Tibial nerve (tissue), 4 donors: Measurements from ENCODE around the gene CIAO2B. TPM values are rescaled to one million over a fixed set of nuclear protein-coding genes. Genes with fewer than 3 reads are reported as not detected.

Source experiments
- DNase-seq, 2 donors: peaks; one replicate each; pipeline ENCODE4 v3.0.0-alpha.2; 2019; ENCODE audit warnings: low spot score in 2 of 2
- H3K27ac ChIP-seq, 4 donors: fragments of 200-600 bp; sonication (generic) in 3 of 4; one replicate each; pipeline ENCODE4 v1.5.1; 2017 to 2019; ENCODE audit warnings: mild to moderate bottlenecking in 1 of 4
- H3K27me3 ChIP-seq, 2 donors: fragments of 200-600 bp; sonication (generic) in 1 of 2; one replicate each; pipeline versions ENCODE4 v1.5.1 to v1.6.0; 2017 to 2019
- H3K36me3 ChIP-seq, 3 donors: fragments of 200-600 bp; sonication (generic); one replicate each; pipeline ENCODE4 v1.5.1; 2018 to 2019
- H3K4me1 ChIP-seq, 4 donors: fragments of 200-600 bp; sonication (generic) in 3 of 4; one replicate each; pipeline ENCODE4 v1.5.1; 2017 to 2019
- H3K4me3 ChIP-seq, 4 donors: fragments of 200-600 bp; sonication (generic) in 3 of 4; one replicate each; pipeline ENCODE4 v1.5.1; 2017 to 2019; ENCODE audit warnings: mild to moderate bottlenecking in 1 of 4, moderate library complexity in 1 of 4
- H3K9me3 ChIP-seq, 4 donors: fragments of 200-600 bp; sonication (generic) in 3 of 4; one replicate each; pipeline ENCODE4 v1.5.1; 2017 to 2019
- CTCF ChIP-seq, 5 experiments: fragments of 200-600 bp in 3 of 5; fragments of 450-650 bp in 2 of 5; sonication (generic) in 3 of 5; IDR thresholded peaks; one replicate each; pipeline ENCODE4 v1.5.1; 2016 to 2019; ENCODE audit warnings: antibody characterized with exemption in 5 of 5, mild to moderate bottlenecking in 3 of 5, moderate library complexity in 2 of 5
- EP300 ChIP-seq, 2 donors: sonication (generic); formaldehyde crosslinking; IDR thresholded peaks; one replicate each; pipeline ENCODE4 v1.6.1; 2017; ENCODE audit warnings: antibody characterized with exemption in 2 of 2, mild to moderate bottlenecking in 1 of 2
- POLR2A ChIP-seq, 2 donors: fragments of 450-650 bp; IDR thresholded peaks; one replicate each; pipeline ENCODE4 v1.6.1; 2017; ENCODE audit warnings: antibody characterized with exemption in 2 of 2, mild to moderate bottlenecking in 2 of 2, moderate library complexity in 2 of 2
- WGBS, 2 donors: methylation state at CpG; one replicate each; pipeline ENCODE4 v1.1.5; 2018; 5-methylcytosine and 5-hydroxymethylcytosine counted together
- total RNA-seq, 4 donors: library from RNA; depleted of rRNA; stranded (reverse); fragments of >200 nt; gene quantifications; one replicate each; pipeline ENCODE4 v1.1.0, GENCODE V29; 2016

The CIAO2B gene
- total RNA-seq, 4 donors from 2014 or later, result 57.1 to 111 (median 89.9) TPM

DNA sequence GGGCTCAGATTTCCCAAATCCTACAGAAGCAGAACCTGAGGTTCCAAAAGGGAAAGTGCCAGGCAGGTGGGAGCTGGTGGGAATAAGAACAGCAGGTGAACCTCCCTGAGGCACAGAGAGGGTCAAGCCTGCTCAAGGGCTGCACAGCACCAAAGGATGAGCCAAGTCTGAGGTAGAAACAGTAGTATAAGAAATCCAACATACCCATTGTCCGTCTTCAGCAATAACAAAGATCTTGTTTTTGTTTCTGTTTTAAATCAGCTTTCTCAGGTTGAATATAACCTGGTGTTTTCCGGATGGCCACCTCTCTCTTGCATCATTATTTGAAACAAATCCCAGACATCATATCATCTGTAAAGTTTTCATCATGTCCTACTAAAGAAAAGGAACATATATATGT lies 16.2 kb upstream of the CIAO2B start:
- DNase-seq, result no peak
- no peak overlapping the region for H3K27ac ChIP-seq
- TF ChIP-seq CTCF (IDR thresholded peaks at IDR 0.05), result no peak
- TF ChIP-seq POLR2A (IDR thresholded peaks at IDR 0.05), result no peak
- peaks cover 0 to 16% of the 10 kb centered on the region in 2 donors for H3K27me3 ChIP-seq
- peaks cover 0 to 6% (median 0%) of the 10 kb centered on the region in 4 donors for H3K9me3 ChIP-seq
- peaks cover 0 to 20% (median 11%) of the 10 kb centered on the region in 4 donors for H3K4me1 ChIP-seq
- no peak overlapping the region for H3K4me3 ChIP-seq
- 84 to 93% methylated on average over 2 of the region's 2 CpGs for WGBS, 2 donors
- H3K36me3 ChIP-seq, result no peaks in the 10 kb centered on the region

GRCh38 chr16:66949472-66949871 lies 15.3 kb upstream of the CIAO2B start:
- DNase-seq, result no peak
- H3K27me3 ChIP-seq, result peaks cover 0 to 16% of the 10 kb centered on the region in 2 donors
- WGBS, 2 donors, result 68 to 75% methylated on average over 6 of the region's 6 CpGs
- no peaks in the 10 kb centered on the region for H3K36me3 ChIP-seq
- no peak overlapping the region for H3K27ac ChIP-seq
- H3K4me3 ChIP-seq, result no peak overlapping the region
- H3K4me1 ChIP-seq, result peaks cover 0 to 20% (median 11%) of the 10 kb centered on the region in 4 donors
- peaks cover 0 to 6% (median 0%) of the 10 kb centered on the region in 4 donors for H3K9me3 ChIP-seq
- TF ChIP-seq EP300 (IDR thresholded peaks at IDR 0.05) (no peak), POLR2A (IDR thresholded peaks at IDR 0.05) (no peak), CTCF (IDR thresholded peaks at IDR 0.05) (no peak)

DNA sequence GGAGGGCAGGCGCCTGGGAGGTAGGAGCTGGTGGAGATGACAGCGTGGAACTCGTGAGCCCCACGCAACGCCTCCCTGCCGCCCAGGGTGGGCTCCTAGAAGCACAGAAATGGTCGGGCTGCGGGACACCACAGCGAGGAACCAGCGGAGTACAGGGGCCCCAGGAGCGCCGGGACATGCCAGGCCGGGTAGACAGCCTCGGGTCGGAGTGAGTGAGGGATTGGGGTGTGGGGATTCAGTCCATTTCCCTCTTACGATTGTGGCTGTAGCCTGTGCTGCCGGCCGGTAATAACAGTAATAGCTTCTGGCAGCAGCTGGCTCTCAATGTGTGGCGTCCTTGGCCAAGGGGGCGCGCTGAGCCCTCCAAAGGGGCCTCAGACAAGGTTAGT lies 14.6 kb upstream of the CIAO2B start:
- TF ChIP-seq POLR2A (IDR thresholded peaks at IDR 0.05), result no peak
- TF ChIP-seq CTCF (IDR thresholded peaks at IDR 0.05), result no peak
- no peak for TF ChIP-seq EP300 (IDR thresholded peaks at IDR 0.05)
- Histone ChIP-seq H3K36me3 (peaks cover 0 to 2% (median 0%) of the 10 kb centered on the region in 3 donors), H3K27me3 (peaks cover 0 to 16% of the 10 kb centered on the region in 2 donors), H3K9me3 (peaks cover 0 to 6% (median 0%) of the 10 kb centered on the region in 4 donors), H3K4me1 (peaks cover 0 to 20% (median 11%) of the 10 kb centered on the region in 4 donors), H3K4me3 (peak overlapping the region; percentile 36 to 57 (median 51)), H3K27ac (no peak overlapping the region)
- 8 to 9% methylated on average over 21 of the region's 21 CpGs for WGBS, 2 donors
- no peak for DNase-seq

GRCh38 chr16:66948134-66948836 lies 14.1 kb upstream of the CIAO2B start:
- Histone ChIP-seq H3K4me1 (peaks cover 0 to 20% (median 11%) of the 10 kb centered on the region in 4 donors), H3K9me3 (peaks cover 0 to 6% (median 0%) of the 10 kb centered on the region in 4 donors), H3K36me3 (peaks cover 0 to 8% (median 0%) of the 10 kb centered on the region in 3 donors), H3K27me3 (peaks cover 0 to 16% of the 10 kb centered on the region in 2 donors), H3K27ac (no peak overlapping the region), H3K4me3 (peak overlapping the region; percentile 36 to 57 (median 51))
- TF ChIP-seq EP300 (IDR thresholded peaks at IDR 0.05), result no peak
- no peak for DNase-seq
- WGBS, 2 donors, result 2% methylated on average over 31 to 36 of the region's 44 CpGs

DNA sequence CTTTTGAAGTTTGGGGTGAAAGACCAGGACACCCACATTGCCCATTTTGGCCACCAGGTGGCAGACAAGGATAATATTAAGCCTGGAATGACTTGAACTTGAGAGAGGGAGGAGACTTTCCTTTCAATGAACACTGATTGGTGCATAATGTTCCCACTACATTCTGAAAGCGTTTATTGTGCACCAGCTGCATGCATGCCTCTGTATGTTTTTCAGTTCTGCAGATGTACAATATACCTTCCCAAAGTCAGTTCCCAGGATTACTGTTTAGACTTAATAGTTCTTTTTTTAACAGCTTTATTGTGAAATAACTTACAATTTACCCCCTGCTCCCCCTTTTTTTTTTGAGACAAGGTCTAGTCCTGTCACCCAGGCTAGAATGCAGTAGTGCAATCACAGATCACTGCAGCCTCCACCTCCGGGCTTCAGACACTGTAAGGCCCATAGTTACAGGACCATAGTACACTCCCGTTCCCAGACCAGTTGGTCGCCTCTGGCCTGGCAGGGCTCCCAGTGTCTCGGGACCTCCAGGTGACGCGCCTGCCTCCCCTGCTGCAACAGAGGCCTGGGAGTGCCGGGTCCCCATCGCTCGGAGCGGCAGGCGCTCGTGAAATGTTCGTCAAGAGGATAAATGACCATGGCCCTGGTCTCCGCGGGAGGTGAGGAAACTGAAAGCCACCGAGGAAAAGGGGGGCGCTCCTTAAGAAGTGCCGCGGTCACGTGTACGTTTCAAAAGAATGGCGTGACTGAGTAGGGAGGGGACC lies 13.3 kb upstream of the CIAO2B start:
- peaks cover 0 to 20% (median 11%) of the 10 kb centered on the region in 4 donors for H3K4me1 ChIP-seq
- peaks cover 0 to 16% of the 10 kb centered on the region in 2 donors for H3K27me3 ChIP-seq
- peaks cover 0 to 16% (median 0%) of the 10 kb centered on the region in 3 donors for H3K36me3 ChIP-seq
- TF ChIP-seq CTCF (IDR thresholded peaks at IDR 0.05) (peak; percentile 84 to 91 (median 89)), POLR2A (IDR thresholded peaks at IDR 0.05) (no peak), EP300 (IDR thresholded peaks at IDR 0.05) (no peak)
- peaks cover 0 to 6% (median 0%) of the 10 kb centered on the region in 4 donors for H3K9me3 ChIP-seq
- WGBS, 2 donors, result 1 to 4% methylated on average over 23 of the region's 23 CpGs
- H3K4me3 ChIP-seq, result peak overlapping the region; percentile 36 to 57 (median 51)
- peak overlapping the region in 1 of 4 donors; percentile 60 for H3K27ac ChIP-seq
- DNase-seq, result peak; percentile 85 to 98
